K562 (cell line): ENCODE results near the gene BCL11A. TPM values are rescaled to one million over a fixed set of nuclear protein-coding genes. Genes with fewer than 3 reads are reported as not detected.
"Not testable (repeated sequence)": the region's sequence is repeated elsewhere in the genome, so short reads cannot be mapped to it uniquely, and the experiment has no call there.

Experiments used
- ATAC-seq: fragments of 200-7000 bp; cut with Tn5 transposase; 3 replicates; pipeline ENCODE4 v1.9.1; 2020; ENCODE audit warnings: moderate library complexity
- BruUV-seq: library from RNA; stranded (reverse); fragments of 400-500 nt; replicated peaks from 2 replicates; lab custom pipeline; 2021; lab: Mats Ljungman, UMichigan
- CTCF ChIA-PET: fragments of 300-600 bp; formaldehyde crosslinking; extraction: SDS; loops from one replicate; lab custom pipeline; 2021; ENCODE audit warnings: low intra/inter-chr PET ratio; lab: Yijun Ruan, JAX
- POLR2A ChIA-PET: fragments of 300-600, 350-650 bp; sonication (Branson Sonifier 250); formaldehyde crosslinking; extraction: SDS; loops from one replicate; lab custom pipeline; 2021; ENCODE audit warnings: antibody characterized with exemption, inconsistent platforms; lab: Yijun Ruan, JAX
- DNase-seq, 4 experiments: peaks; one replicate each; pipeline versions ENCODE4 v3.0.0 to v3.0.0-alpha.2; 2011 to 2018; ENCODE audit warnings: low spot score in 3 of 4, mixed read lengths in 3 of 4; ENCODE audit errors: extremely low read depth in 1 of 4
- FAIRE-seq: peaks from 2 replicates; lab custom pipeline; 2011; peaks lifted over from hg19 to GRCh38; lab: Jason Lieb, UNC
- H2AFZ ChIP-seq: 2 replicates; pipeline ENCODE4 v1.6.0; 2011; ENCODE audit warnings: low read depth, low read length, control low read depth, inconsistent platforms
- H3K27ac ChIP-seq: fragments of 200-600 bp; 3 replicates; pipeline ENCODE4 v1.8.0; 2011; ENCODE audit warnings: low read depth, mild to moderate bottlenecking, control low read depth, inconsistent platforms, low read length, moderate library complexity, mixed read lengths; ENCODE audit errors: extremely low read depth
- H3K27me3 ChIP-seq, 2 experiments: fragments of 300-600 bp in 1 of 2; 2 replicates in 1 of 2; 3 replicates in 1 of 2; pipeline versions ENCODE4 v1.6.0 to v1.8.0; 2011; ENCODE audit warnings: inconsistent platforms in 2 of 2, low read length in 2 of 2, mild to moderate bottlenecking in 1 of 2, mixed read lengths in 1 of 2, moderate library complexity in 1 of 2; ENCODE audit not compliant: control insufficient read depth in 2 of 2, insufficient read depth in 2 of 2
- H3K36me3 ChIP-seq: fragments of 300-600 bp; 3 replicates; pipeline ENCODE4 v1.8.0; 2011; ENCODE audit warnings: mild to moderate bottlenecking, low read length, inconsistent platforms; ENCODE audit not compliant: control insufficient read depth, insufficient read depth
- H3K4me1 ChIP-seq, 2 experiments: fragments of 200-600 bp in 1 of 2; replicated peaks in 1 of 2; 2 replicates in 1 of 2; 3 replicates in 1 of 2; pipeline versions ENCODE4 v1.5.1 to v1.8.0; 2011; ENCODE audit warnings: inconsistent platforms in 2 of 2, low read length in 2 of 2, mild to moderate bottlenecking in 1 of 2, mixed read lengths in 1 of 2, moderate library complexity in 1 of 2; ENCODE audit not compliant: control insufficient read depth in 2 of 2, insufficient read depth in 2 of 2
- H3K4me2 ChIP-seq: 2 replicates; pipeline ENCODE4 v1.6.1; 2011; ENCODE audit warnings: low read length, control low read depth, inconsistent platforms, mixed read lengths; ENCODE audit not compliant: insufficient read depth
- H3K4me3 ChIP-seq: fragments of 200-600 bp; sonication (generic), shearing (Covaris generic); 2 replicates; pipeline ENCODE4 v1.5.1; 2016; ENCODE audit warnings: control low read depth, inconsistent platforms
- H3K79me2 ChIP-seq: fragments of 200-600 bp; 3 replicates; pipeline ENCODE4 v1.8.0; 2011; ENCODE audit warnings: low read length, inconsistent platforms; ENCODE audit not compliant: control insufficient read depth, insufficient read depth
- H3K9ac ChIP-seq, 2 experiments: 2 replicates each; pipeline versions ENCODE4 v1.6.0 to v1.6.1; 2011; ENCODE audit warnings: low read depth in 2 of 2, low read length in 2 of 2, control low read depth in 1 of 2, inconsistent platforms in 1 of 2, mild to moderate bottlenecking in 1 of 2, mixed read lengths in 1 of 2; ENCODE audit not compliant: insufficient read depth in 1 of 2
- H3K9me1 ChIP-seq: one replicate; pipeline ENCODE4 v1.6.0; 2011; ENCODE audit warnings: inconsistent platforms, mild to moderate bottlenecking, low read length, moderate library complexity; ENCODE audit not compliant: control insufficient read depth, insufficient read depth
- H3K9me3 ChIP-seq: replicated peaks from 2 replicates; pipeline ENCODE4 v1.5.1; 2011; ENCODE audit warnings: low read depth, low read length, inconsistent platforms; ENCODE audit not compliant: control insufficient read depth, insufficient read depth
- H4K20me1 ChIP-seq: replicated peaks from 2 replicates; pipeline ENCODE4 v1.6.1; 2011; ENCODE audit warnings: low read length, inconsistent platforms, mixed read lengths; ENCODE audit not compliant: control insufficient read depth, insufficient read depth
- ATF2 ChIP-seq: sonication (generic); formaldehyde crosslinking; IDR thresholded peaks from 2 replicates; pipeline ENCODE4 v1.8.1; 2022; ENCODE audit warnings: missing genetic modification reagents
- ELK3 ChIP-seq: fragments of 450-650 bp; formaldehyde crosslinking; IDR thresholded peaks from 2 replicates; pipeline ENCODE4 v1.4.0; 2020; ENCODE audit warnings: mild to moderate bottlenecking
- ETS2 ChIP-seq: IDR thresholded peaks from 2 replicates; pipeline ENCODE4 v1.6.1; 2016; ENCODE audit warnings: borderline replicate concordance, missing genetic modification characterization, mild to moderate bottlenecking, moderate library complexity, missing compliant biosample characterization; ENCODE audit not compliant: poor library complexity, severe bottlenecking
- HOMEZ ChIP-seq: fragments of 250-450 bp; sonication (Bioruptor Pico); IDR thresholded peaks from 2 replicates; pipeline ENCODE4 v1.4.0; 2020; ENCODE audit warnings: mild to moderate bottlenecking, moderate library complexity
- KDM2B ChIP-seq: fragments of 250-450 bp; sonication (Bioruptor Pico); IDR thresholded peaks from 2 replicates; pipeline ENCODE4 v1.8.0; 2021; ENCODE audit warnings: mild to moderate bottlenecking, moderate library complexity
- SMARCB1 ChIP-seq: IDR thresholded peaks from 2 replicates; pipeline ENCODE4 v1.6.1; 2011; ENCODE audit warnings: improper control_type of control experiment, low read depth; ENCODE audit not compliant: insufficient read length
- SRSF1 ChIP-seq: fragments of 200-400 bp; formaldehyde crosslinking; IDR thresholded peaks from 2 replicates; pipeline ENCODE4 v1.6.1; 2017; ENCODE audit warnings: mild to moderate bottlenecking, low read depth, low read length, moderate library complexity
- ZNF280A ChIP-seq: fragments of 450-650 bp; IDR thresholded peaks from 2 replicates; pipeline ENCODE4 v1.6.1; 2018; ENCODE audit warnings: mild to moderate bottlenecking, low read depth; ENCODE audit not compliant: partially characterized antibody
- WGBS: fragments of 100-300 bp; shearing (Covaris generic); methylation state at CpG from one replicate; pipeline ENCODE4 v1.1.6; 2016; ENCODE audit warnings: low coverage, mixed read lengths; ENCODE audit not compliant: insufficient coverage; ENCODE audit errors: missing lambda C conversion rate; 5-methylcytosine and 5-hydroxymethylcytosine counted together
- in situ Hi-C: fragments of 300-500 bp; cut with MboI; formaldehyde crosslinking; loops from 4 replicates; pipeline ENCODE4 v1.15.0; 2018; ENCODE audit warnings: inconsistent platforms, mixed read lengths
- intact Hi-C: fragments of 100-400 bp; cut with micrococcal nuclease; formaldehyde crosslinking; loops from 2 replicates; pipeline ENCODE4 v1.14.2; 2022
- polyA plus RNA-seq, 8 experiments: library from polyadenylated mRNA; depleted of rRNA in 4 of 8; stranded (reverse) in 5 of 8; unstranded in 3 of 8; fragments of >200 nt; fragmentation: Nextera tagmentation in 2 of 8; fragmentation: Illumina TruSeq in 1 of 8; extraction: Ambion mirVana in 2 of 8; extraction: Trizol in 1 of 8; gene quantifications; 2 replicates each; pipeline versions ENCODE4 v1.2.1 to v1.2.3, GENCODE V29; 2011 to 2014; ENCODE audit warnings: inconsistent platforms in 1 of 8, missing spikeins in 1 of 8
- total RNA-seq, 7 experiments: library from RNA; depleted of rRNA in 6 of 7; stranded (reverse); fragments of >200 nt in 6 of 7; fragmentation: Illumina TruSeq in 2 of 7; extraction: Trizol in 2 of 7; gene quantifications; 2 replicates each; pipeline versions ENCODE4 v1.2.1 to v1.2.3, GENCODE V29; 2011 to 2021; ENCODE audit warnings: low replicate concordance in 1 of 7

BCL11A gene
- total and polyA plus RNA-seq, 9 of the 15 experiments (the other 6 are each of a cell fraction or from before 2014, with no cell fraction given) = 0.13 TPM; not detected in 8

- Histone ChIP-seq H3K79me2 (no peaks in the 10 kb centered on the region), H2AFZ (no peak overlapping the region), H3K36me3 (no peaks in the 10 kb centered on the region), H3K9me3 (no peaks in the 10 kb centered on the region), H4K20me1 (no peaks in the 10 kb centered on the region), H3K9ac (no peak overlapping the region), H3K4me3 (no peak overlapping the region), H3K27ac (no peak overlapping the region)
- CTCF ChIA-PET = no interaction called here
- FAIRE-seq = no peak
- DNase-seq = no peak
- no TSS peak for BruUV-seq
- 2% methylated on average over 6 of the region's 7 CpGs for WGBS
- TF ChIP-seq SRSF1 (no peak), HOMEZ (CRISPR knock-in tag) (no peak), KDM2B (no peak), SMARCB1 (no peak), ELK3 (CRISPR knock-in tag) (no peak), ATF2 (CRISPR knock-in tag) (no peak), ETS2 (tag) (no peak), ZNF280A (no peak)
- TF ChIP-seq, all 486 proteins: peak for 0
- no peaks in the 10 kb centered on the region for H3K9me1 ChIP-seq
- intact Hi-C loops = no loop called here
- ATAC-seq = no peak
- no peaks in the 10 kb centered on the region for H3K27me3 ChIP-seq
- no peaks in the 10 kb centered on the region for H3K4me1 ChIP-seq
- POLR2A ChIA-PET = no interaction called here
- in situ Hi-C loops = no loop called here
- H3K4me2 ChIP-seq = no peak overlapping the region
Measured at GRCh38 chr2:60422826-60423483, 130.5 kb downstream of the BCL11A start.

- H2AFZ ChIP-seq, intact Hi-C loops, DNase-seq, H3K9me1 ChIP-seq, H3K36me3 ChIP-seq, CTCF ChIA-PET, in situ Hi-C loops, H3K4me1 ChIP-seq, H3K27me3 ChIP-seq, H3K9ac ChIP-seq, BruUV-seq, H3K4me3 ChIP-seq, H3K4me2 ChIP-seq, H3K79me2 ChIP-seq, H4K20me1 ChIP-seq, H3K27ac ChIP-seq, ATAC-seq, POLR2A ChIA-PET, FAIRE-seq, H3K9me3 ChIP-seq: not testable (repeated sequence)
- WGBS = 0% methylated on average over 1 of the region's 1 CpG
Measured at GRCh38 chr2:60417210-60417609, 136.2 kb downstream of the BCL11A start.
